Measurements from ENCODE around the gene C1orf50.

Gene C1orf50

DNA sequence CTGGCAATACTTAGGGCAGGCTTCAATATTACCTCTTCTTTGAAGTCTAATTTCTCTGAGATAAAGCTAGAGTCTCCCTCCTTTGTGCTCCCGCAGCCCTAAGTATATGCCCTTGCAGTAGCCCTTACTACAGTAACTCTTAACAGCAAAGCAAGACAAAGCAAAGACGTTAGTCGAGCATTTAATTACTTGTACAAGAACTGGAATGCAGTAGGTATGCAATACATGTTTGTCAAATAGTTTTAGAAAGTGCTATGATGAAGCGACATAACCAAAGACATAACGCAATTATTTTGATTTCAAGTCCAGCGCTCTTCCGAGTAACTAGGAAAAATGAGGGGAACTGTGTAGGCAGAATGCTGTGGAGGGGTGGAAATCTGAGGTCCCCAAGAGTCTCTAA lies 1.8 kb upstream of the C1orf50 start:
- H3K27me3 Mint-ChIP-seq = no peaks in the 10 kb centered on the region
- no peak overlapping the region for H3K4me3 Mint-ChIP-seq
- no peak for DNase-seq
- H3K27ac Mint-ChIP-seq = no peak overlapping the region
- H3K4me1 Mint-ChIP-seq (ENCODE audit: low read depth) = peaks cover 28% of the 10 kb centered on the region
- H3K36me3 Mint-ChIP-seq (ENCODE audit: low read depth) = peaks cover 51% of the 10 kb centered on the region
- no peaks in the 10 kb centered on the region for H3K9me3 Mint-ChIP-seq

DNA sequence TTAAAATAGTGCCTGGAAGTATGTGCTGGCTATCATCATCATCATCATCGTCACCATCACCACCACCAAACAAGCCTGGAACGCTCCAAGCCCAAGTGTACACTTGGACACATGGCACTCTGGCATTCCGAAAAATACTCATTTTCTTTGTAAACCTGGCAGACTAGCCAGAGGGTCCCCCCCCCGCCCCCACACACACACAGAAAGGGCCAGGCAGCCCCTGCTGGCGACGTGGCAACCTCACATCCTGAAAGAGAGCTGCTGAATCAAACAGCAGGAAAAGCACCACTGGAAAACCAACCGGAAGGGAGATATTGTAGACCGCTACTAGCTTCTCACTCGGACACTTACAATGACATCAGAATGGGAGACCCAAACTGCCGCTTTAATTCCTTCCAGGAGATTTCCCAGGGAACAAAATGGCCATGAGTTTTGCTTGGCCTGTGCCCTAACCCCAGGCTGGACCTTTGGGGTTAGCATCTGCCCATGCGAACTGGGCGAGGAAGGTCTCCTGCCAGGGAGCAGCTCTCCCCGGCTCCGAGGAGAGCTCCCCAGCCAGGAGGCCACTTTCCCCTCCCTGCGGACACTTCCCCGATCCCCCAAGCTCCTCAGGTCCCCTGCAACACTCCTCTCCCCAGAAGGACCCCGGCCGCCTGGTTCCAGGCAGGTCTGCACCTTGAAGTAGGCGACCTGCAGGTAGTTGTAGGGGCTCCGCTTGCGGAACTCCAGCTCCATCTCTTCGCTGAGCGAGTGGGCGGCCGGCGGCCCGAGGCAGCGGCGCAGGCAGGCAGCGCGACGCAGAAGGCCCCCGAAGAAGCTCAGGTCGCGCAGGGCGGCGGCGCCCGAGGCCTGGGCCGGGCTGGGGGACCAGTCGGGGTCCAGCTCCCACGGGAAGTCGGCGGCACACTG lies 963 bp upstream of the C1orf50 start:
- Mint-ChIP-seq H3K9me3 (no peaks in the 10 kb centered on the region), H3K27me3 (no peaks in the 10 kb centered on the region), H3K36me3 (ENCODE audit: low read depth) (peaks cover 50% of the 10 kb centered on the region), H3K27ac (no peak overlapping the region), H3K4me3 (no peak overlapping the region), H3K4me1 (ENCODE audit: low read depth) (peaks cover 33% of the 10 kb centered on the region)
- peak; percentile 37 for DNase-seq

DNA sequence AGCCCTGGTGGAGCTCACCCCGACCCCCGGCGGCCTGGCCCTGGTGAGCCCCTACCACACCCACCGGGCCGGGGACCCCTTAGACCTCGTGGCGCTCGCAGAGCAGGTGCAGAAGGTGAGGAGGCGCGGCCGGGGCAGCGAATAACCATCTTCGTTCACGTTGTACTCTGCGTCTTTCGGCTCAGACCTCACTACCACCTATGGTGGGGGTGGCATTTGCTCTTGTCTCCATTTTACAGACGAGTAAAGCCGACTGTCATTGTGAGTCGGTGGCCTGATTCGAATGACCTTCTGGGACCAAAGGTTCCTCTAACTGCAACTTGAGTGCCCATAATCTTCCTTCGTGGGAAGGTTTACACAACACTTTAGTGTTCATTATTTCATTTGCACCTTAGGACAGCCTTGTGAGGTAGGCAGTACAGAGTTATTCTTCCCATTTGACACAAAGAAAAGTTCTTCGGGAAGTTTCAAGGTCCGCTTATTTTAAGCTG lies 506 bp downstream of the C1orf50 start:
- Mint-ChIP-seq H3K36me3 (ENCODE audit: low read depth) (peaks cover 40% of the 10 kb centered on the region), H3K4me1 (ENCODE audit: low read depth) (peaks cover 35% of the 10 kb centered on the region), H3K27ac (peak overlapping the region; percentile 94), H3K4me3 (no peak overlapping the region), H3K9me3 (no peaks in the 10 kb centered on the region), H3K27me3 (no peaks in the 10 kb centered on the region)
- DNase-seq = no peak

DNA sequence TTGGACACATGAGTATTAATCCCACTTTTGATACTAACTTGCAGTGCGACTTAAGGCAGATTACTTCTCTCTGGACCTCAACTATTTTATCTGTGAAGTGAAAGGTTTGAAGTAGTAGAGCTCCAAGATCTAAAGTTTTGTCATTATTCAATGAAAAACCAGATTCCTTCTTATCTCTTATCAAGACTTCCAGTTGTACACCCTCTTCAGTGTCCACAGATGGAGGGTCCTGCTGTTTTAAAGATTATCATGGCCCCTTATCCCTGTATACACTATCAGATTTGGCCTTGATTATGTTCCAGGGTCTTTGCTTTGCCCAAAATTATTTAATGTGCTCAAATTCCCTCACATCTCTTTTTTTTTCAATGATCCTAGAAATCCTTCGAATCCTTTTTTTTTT lies 1.1 kb downstream of the C1orf50 start:
- Mint-ChIP-seq H3K27ac (peak overlapping the region; percentile 94), H3K9me3 (no peaks in the 10 kb centered on the region), H3K4me1 (ENCODE audit: low read depth) (peaks cover 37% of the 10 kb centered on the region), H3K4me3 (no peak overlapping the region), H3K27me3 (no peaks in the 10 kb centered on the region), H3K36me3 (ENCODE audit: low read depth) (peaks cover 41% of the 10 kb centered on the region)
- no peak for DNase-seq

DNA sequence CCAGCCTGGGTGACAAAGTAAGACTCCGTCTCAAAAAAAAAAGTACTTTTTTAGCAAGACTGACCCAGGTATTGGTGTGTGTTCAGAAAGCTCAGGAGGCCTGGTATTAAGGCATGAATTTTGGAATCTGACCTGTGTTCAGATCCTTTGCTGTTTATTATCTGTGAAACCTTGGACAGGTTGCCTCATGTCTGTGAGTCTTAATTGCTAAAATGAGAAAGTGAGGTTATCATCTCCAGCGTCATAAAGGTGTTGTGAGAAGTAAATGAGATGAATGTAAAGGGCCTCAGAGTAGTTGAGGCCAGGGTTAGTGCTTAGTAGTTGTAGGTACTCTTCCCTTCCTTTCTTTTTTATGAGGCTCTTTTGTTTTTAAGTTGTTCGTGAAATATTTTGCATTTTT lies 2.8 kb downstream of the C1orf50 start:
- H3K4me3 Mint-ChIP-seq = no peak overlapping the region
- peaks cover 57% of the 10 kb centered on the region for H3K36me3 Mint-ChIP-seq (ENCODE audit: low read depth)
- peaks cover 47% of the 10 kb centered on the region for H3K4me1 Mint-ChIP-seq (ENCODE audit: low read depth)
- H3K27ac Mint-ChIP-seq = peak overlapping the region; percentile 46
- H3K9me3 Mint-ChIP-seq = no peaks in the 10 kb centered on the region
- no peaks in the 10 kb centered on the region for H3K27me3 Mint-ChIP-seq
- DNase-seq = no peak

DNA sequence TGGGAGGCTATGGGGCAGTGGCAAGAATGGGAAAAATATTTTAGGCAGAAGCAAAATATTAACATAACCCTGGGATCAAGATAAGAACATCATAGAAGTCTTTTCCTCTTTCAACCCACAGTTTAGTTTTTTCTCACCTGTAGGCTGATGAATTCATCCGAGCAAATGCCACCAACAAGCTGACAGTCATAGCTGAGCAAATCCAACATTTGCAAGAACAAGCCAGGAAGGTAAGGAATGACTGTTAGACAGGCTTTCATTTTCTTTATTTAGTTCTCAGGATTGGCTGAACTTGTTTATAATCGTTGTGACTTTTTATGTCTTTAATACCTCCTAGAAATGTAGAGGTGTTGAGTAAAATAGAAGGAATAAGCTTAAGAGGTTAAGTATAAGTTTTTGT lies 6.4 kb downstream of the C1orf50 start:
- H3K36me3 Mint-ChIP-seq (ENCODE audit: low read depth) = peaks cover 84% of the 10 kb centered on the region
- no peak overlapping the region for H3K4me3 Mint-ChIP-seq
- H3K27me3 Mint-ChIP-seq = no peaks in the 10 kb centered on the region
- H3K9me3 Mint-ChIP-seq = no peaks in the 10 kb centered on the region
- no peak for DNase-seq
- H3K27ac Mint-ChIP-seq = peak overlapping the region; percentile 27
- peaks cover 43% of the 10 kb centered on the region for H3K4me1 Mint-ChIP-seq (ENCODE audit: low read depth)

DNA sequence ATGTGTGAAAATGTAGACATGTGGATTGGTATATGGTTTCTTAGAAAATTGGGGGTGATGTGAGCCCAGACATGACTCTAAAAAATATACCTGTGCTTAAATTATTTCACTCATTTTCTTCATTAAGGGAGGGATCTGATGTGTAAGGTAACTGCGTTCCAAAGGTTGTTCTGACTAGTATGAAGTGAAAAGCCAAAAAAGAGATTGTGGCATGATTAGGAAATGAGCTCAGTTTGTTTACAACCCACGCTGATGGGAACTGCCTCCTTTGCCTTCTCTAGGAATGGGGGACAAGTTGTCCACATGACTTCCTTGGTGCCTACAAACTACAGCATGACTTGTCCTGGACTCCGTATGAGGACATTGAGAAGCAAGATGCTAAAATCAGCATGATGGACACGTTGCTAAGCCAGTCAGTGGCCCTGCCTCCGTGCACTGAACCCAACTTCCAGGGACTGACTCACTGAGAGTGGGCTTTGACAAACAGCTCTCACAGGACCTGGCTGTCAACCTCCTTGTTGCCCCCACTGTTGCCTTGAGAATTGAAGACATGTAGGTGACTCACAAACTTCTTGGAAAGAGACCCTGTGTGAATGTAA lies 8.0 kb downstream of the C1orf50 start:
- no peak for DNase-seq
- peak overlapping the region; percentile 48 for H3K27ac Mint-ChIP-seq
- no peak overlapping the region for H3K4me3 Mint-ChIP-seq
- H3K9me3 Mint-ChIP-seq = no peaks in the 10 kb centered on the region
- H3K36me3 Mint-ChIP-seq (ENCODE audit: low read depth) = peaks cover 82% of the 10 kb centered on the region
- H3K27me3 Mint-ChIP-seq = no peaks in the 10 kb centered on the region
- peaks cover 35% of the 10 kb centered on the region for H3K4me1 Mint-ChIP-seq (ENCODE audit: low read depth)

DNA sequence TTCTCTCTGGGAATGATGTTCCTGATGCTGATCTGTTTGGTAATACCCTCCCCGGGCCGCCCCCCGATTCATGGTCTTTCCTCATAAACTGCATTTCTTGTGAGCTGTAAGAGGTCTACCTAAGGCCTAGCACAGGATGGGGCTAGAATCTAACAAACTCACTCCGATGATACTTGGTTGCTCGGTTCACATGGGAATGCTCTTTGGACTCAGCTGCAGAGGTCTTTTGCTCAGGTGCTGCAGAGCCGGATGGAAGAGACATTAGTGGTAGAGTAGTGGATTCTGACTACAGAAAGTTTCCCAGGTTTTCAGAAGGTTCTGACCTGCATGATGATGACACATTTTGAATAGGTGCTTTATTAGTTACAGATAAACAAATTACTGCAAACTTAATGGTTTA lies 9.5 kb downstream of the C1orf50 start:
- Mint-ChIP-seq H3K36me3 (ENCODE audit: low read depth) (peaks cover 86% of the 10 kb centered on the region), H3K27me3 (no peaks in the 10 kb centered on the region)

DNA sequence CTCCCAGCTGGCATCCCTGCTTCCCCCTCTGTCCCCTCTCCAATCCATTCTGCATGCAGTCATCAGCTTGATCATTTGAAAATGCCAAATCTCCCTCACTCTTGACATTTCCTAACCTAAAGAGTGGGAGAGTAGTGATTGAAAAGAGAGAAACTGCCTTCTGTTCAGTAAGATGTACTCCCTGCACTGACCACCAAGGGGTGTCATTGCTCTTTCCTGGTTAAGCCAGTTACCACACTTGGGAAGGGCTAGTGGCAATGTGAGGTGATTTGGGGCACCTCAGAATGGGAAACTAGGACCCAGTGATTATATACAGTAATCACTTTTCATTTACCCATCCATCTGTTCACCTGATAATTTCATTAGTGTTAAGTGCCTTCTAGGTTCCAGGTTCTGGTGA lies 10.8 kb downstream of the C1orf50 start:
- no peak for DNase-seq
- Mint-ChIP-seq H3K4me1 (ENCODE audit: low read depth) (peaks cover 23% of the 10 kb centered on the region), H3K27ac (no peak overlapping the region), H3K4me3 (no peak overlapping the region), H3K27me3 (no peaks in the 10 kb centered on the region), H3K36me3 (ENCODE audit: low read depth) (peaks cover 89% of the 10 kb centered on the region), H3K9me3 (no peaks in the 10 kb centered on the region)

More for the DNA sequence above, 9.5 kb downstream of the C1orf50 start:
- H3K27ac Mint-ChIP-seq = no peak overlapping the region
- no peak overlapping the region for H3K4me3 Mint-ChIP-seq
- peaks cover 29% of the 10 kb centered on the region for H3K4me1 Mint-ChIP-seq (ENCODE audit: low read depth)
- no peaks in the 10 kb centered on the region for H3K9me3 Mint-ChIP-seq
- no peak for DNase-seq

DNA sequence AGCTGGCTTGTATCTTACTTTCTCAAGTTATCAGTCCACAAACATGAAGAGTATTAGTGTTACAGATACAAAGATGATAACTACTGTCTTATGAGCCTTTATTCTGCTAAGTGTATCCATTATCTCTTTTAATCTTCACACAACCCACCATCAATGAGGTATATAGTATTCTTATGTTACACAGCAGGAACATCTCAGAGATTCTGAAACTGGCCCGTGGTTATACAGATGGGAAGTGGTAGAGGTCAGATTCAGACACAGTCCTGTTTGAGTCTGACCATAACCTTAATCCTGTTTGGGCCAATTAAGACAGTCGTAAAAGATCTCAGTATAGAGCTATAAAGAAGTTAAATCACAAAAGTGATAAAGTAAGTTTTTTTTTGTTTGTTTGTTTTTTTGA lies 12.7 kb downstream of the C1orf50 start:
- peaks cover 85% of the 10 kb centered on the region for H3K36me3 Mint-ChIP-seq (ENCODE audit: low read depth)
- H3K27ac Mint-ChIP-seq = peak overlapping the region; percentile 67

DNA sequence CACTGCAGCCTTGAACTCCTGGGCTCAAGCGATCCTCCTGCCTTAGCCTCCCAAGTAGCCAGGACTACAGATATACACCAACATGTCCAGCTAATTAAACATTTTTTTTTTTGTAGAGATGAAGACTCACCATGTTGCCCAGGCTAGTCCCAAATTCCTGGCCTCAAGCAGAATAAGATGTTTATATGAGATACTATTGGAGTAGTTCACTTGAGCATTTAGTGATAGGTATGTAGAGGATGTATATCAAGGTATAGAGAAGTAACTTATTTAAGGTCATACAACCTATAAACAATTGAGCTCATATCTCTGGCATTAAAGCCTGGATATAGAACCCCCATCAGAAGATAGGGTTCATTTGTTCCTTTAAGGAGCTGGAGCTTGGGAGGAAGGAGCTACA lies 13.1 kb downstream of the C1orf50 start:
- Mint-ChIP-seq H3K27ac (no peak overlapping the region), H3K36me3 (ENCODE audit: low read depth) (peaks cover 81% of the 10 kb centered on the region), H3K4me1 (ENCODE audit: low read depth) (peaks cover 15% of the 10 kb centered on the region), H3K27me3 (no peaks in the 10 kb centered on the region), H3K4me3 (no peak overlapping the region), H3K9me3 (no peaks in the 10 kb centered on the region)
- no peak for DNase-seq

More for the DNA sequence above, 12.7 kb downstream of the C1orf50 start:
- Mint-ChIP-seq H3K4me1 (ENCODE audit: low read depth) (peaks cover 16% of the 10 kb centered on the region), H3K27me3 (no peaks in the 10 kb centered on the region), H3K4me3 (no peak overlapping the region), H3K9me3 (no peaks in the 10 kb centered on the region)
- no peak for DNase-seq

DNA sequence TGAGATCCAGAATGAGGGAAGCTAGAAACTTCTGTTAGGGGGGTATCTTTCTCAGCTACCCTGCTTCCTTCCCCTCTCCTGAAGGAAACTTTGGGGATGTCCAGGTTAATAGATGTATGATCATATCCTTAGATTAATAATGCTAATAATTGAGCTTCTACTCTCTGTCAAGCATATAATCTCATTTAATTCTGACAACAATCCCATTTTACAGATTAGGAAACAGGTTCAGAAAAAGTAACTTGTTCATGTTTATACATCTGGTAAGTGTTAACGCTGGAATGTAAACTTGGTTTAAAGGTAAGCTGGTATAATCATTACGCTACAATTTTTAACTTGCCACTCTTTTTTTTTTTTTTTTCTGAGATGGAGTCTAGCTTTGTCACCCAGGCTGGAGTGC lies 16.0 kb downstream of the C1orf50 start:
- H3K9me3 Mint-ChIP-seq = no peaks in the 10 kb centered on the region
- no peaks in the 10 kb centered on the region for H3K27me3 Mint-ChIP-seq
- no peak overlapping the region for H3K27ac Mint-ChIP-seq
- DNase-seq = no peak
- H3K4me1 Mint-ChIP-seq (ENCODE audit: low read depth) = peaks cover 24% of the 10 kb centered on the region
- peaks cover 51% of the 10 kb centered on the region for H3K36me3 Mint-ChIP-seq (ENCODE audit: low read depth)
- no peak overlapping the region for H3K4me3 Mint-ChIP-seq

DNA sequence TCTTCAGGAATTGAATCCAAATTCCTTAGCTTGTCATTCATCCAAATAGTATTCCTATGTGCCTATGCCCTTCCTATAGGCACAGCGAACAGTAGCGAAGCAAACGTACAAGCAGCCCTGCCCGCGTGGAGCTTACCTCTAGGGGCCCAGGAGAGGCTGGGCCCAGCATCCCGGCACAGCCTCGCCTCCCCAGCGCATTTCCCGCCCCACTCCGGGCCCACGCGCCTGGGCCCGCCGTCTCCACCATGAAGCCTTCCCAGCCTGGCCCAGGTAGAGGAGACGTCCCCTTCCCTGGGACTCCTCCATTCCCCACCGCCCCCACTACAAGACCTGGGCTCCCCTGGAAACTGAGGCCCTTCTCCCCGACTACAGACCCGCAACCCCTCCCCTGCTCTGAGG lies 17.5 kb downstream of the C1orf50 start:
- no peak for DNase-seq
- Mint-ChIP-seq H3K4me3 (no peak overlapping the region), H3K27ac (no peak overlapping the region), H3K4me1 (ENCODE audit: low read depth) (peaks cover 22% of the 10 kb centered on the region), H3K27me3 (no peaks in the 10 kb centered on the region), H3K9me3 (no peaks in the 10 kb centered on the region), H3K36me3 (ENCODE audit: low read depth) (peaks cover 41% of the 10 kb centered on the region)

DNA sequence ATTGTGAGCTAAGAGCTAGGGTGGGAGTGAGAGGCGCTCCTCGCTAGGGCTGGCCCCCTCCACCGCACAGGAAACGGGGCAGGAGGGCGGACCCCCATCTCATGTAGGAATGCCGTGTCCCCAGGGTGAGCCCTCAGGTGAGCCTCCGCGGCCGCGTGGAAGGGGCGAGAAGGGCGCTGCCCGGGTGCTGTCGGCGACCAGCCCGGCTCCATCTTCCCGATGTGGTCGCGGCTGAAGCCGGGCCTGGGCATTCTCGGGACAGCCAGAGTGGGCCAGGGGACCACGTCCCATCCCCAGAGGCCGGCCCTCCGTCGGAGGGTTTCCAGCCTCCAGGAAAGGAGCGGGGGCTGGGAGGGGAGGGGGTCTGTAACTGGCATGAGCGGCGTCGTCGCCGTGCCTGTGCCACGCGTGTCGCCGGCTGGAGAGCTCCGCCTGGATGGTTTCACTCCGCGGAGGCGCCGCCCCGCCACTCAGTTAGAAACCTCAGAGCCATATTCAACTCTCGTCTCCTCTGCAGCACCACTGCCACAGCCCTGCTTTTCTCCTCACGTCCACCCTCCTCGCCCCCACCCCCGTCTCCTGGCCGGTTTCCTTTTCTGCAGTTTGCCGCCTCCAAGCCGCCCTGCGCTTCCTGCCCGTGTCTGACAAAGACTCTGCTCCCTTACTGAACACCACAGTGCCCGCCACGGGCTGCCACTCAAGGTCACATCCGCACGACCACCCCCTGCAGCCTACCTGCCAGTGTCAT lies 18.1 kb downstream of the C1orf50 start, which contains the start of gene TMEM269:
TMEM269 (plus strand) TSS at position 46 of the 748 bp plus-strand sequence. CDS start 4,903 bp downstream, outside the sequence.
- Mint-ChIP-seq H3K27ac (peak within 1 kb of the TSS; percentile 46), H3K9me3 (no peaks in the 10 kb centered on the region), H3K27me3 (no peaks in the 10 kb centered on the region), H3K4me1 (ENCODE audit: low read depth) (peaks cover 18% of the 10 kb centered on the region), H3K4me3 (peak within 1 kb of the TSS; percentile 52), H3K36me3 (ENCODE audit: low read depth) (peaks cover 35% of the 10 kb centered on the region)
- peak; percentile 65 for DNase-seq

All from activated T-cell treated with anti-CD3 and anti-CD28 coated beads, Interleukin-2, amount 50 U/mL, for 24 hours (primary cell).